GM21526 (cell line): ENCODE measurements around the gene MRTFA.

Source experiments
- ATAC-seq: cut with Tn5 transposase; IDR thresholded peaks from one replicate; pipeline ENCODE4 v1.9.1; 2021; ENCODE audit warnings: moderate library complexity; ENCODE audit not compliant: unreplicated experiment, low FRiP score

Gene MRTFA

GRCh38 chr22:40406063-40406890, 230.2 kb downstream of the MRTFA start:
- no peak for ATAC-seq

DNA sequence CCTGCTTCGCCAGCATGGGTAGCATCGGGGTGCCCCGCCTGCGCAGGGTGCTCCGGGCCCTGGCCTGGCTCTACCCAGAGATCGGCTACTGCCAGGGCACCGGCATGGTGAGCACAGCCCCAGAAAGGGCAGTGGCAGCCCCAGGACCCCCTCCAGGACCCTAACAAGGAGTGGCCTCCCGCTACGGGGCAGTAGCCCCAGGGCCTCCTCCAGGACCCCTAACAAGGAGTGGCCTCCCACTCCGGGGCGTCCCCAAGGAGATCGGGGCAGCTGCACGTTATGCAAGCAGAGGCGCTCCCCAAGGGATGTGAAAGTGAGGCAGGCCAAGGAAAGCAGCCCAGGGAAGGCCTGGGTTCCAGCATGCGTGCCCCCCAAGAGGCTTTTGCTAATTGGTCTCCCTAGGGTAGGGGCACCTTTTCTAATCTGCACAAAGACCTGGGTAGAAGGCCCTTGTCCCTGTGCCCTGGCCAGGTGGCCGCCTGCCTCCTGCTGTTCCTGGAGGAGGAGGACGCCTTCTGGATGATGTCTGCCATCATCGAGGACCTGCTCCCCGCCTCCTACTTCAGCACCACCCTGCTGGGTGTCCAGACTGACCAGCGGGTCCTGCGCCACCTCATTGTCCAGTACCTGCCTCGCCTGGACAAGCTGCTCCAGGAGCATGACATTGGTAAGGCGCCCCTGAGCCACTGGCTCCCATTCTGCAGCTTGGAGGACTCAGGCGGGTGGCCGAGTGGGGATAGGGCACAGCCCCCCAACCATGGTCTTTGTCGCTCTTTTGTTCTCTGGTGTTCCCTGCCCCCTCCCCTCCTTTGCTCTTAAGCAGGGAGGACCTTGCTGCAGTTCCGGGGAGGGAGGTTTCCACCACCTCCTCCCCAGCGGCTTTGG, 231.1 kb downstream of the MRTFA start:
- no peak for ATAC-seq

DNA sequence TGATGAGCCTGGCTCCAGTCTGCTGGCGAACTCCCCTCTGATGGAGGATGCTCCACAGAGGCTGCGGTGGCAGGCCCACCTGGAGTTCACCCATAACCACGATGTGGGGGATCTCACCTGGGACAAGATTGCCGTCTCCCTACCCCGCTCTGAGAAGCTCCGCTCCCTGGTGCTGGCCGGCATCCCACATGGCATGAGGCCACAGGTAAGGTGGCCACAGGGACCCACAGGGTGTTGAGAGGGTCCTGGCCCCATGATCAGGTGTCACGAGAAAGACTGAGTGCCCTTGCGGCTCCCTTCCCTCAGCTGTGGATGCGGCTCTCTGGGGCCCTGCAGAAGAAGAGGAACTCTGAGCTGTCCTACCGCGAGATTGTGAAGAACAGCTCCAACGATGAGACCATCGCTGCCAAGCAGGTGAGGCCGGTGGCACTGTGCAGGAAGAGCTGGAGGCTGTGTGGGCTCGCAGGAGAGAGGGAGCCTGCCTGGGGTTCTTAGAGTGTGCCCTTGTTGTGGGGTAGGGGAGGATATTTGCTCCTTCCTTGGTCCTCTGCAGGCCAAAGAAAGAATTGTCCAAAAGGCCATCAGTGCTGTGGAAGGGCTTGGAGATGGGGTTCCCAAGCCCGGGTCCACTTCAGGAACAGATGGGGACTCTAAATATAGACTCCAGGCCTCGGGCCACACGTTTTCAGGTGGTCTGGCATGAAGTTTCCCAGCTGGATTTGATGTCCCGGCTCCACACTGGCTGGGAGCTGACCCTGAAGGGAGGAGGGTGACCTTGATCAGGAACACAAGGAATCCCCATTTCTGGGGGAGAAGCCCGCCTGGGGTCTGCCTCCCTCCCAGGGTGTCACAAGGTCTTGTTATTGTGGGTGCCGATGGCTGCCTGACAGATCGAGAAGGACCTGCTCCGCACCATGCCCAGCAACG, 232.0 kb downstream of the MRTFA start:
- no peak for ATAC-seq

DNA sequence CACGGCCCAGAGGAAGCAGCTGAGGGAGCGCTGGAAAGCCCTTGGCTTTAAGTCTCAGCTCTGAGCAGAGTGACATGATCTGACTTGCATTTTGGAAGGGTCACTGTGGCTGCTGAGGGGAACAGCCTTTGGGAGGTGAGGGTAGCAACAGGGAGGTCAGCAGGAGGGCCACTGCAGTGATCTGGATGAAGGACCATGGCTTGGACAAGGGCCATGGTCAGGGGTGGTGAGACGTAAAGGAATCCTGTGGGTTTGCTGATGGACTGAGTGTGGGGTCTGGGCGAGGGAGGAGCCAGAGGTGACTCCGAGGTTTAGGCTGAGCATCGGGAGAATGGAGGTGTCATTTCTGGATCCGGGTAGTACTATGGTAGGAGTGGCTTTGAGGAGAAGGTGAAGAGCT, 232.9 kb downstream of the MRTFA start:
- no peak for ATAC-seq

DNA sequence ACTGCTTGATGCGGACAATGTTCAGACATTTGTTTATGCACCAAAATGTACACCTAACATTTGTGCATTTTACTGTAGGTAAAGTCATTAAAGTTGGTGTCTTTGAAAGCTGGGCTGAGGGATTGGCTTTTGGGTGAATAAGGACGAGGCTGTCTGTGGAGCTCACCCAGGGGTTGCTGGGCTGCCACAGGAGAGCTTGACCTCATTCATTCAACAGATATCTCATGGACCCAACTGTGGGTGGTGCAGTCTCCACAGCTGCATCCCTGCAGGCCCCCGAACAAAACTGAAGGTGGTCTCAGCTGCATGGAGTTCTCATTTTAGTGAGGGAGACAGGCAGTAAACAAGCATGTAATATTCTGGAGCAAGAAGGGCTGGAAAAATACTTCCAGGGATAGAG, 233.4 kb downstream of the MRTFA start:
- ATAC-seq = no peak

DNA sequence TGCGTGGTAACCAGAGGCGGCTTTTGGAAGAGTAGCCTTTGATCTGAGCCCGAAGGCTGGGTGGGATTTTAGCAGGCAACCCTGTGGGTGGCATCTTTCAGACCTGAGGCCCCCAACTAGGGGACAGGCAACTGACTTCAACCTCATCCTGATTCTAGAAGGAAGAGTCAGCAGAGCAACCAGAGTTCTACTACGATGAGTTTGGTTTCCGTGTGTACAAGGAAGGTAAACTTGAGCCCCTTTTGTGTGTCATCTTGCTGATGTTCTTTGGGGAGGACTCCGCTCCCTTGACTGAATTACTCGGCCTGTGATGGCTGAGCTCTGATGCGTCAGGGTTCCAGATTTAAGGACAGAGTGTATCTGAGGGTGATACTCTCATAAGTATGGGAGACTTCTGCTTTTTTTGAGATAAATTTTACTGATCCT, 234.5 kb downstream of the MRTFA start:
- no peak for ATAC-seq

DNA sequence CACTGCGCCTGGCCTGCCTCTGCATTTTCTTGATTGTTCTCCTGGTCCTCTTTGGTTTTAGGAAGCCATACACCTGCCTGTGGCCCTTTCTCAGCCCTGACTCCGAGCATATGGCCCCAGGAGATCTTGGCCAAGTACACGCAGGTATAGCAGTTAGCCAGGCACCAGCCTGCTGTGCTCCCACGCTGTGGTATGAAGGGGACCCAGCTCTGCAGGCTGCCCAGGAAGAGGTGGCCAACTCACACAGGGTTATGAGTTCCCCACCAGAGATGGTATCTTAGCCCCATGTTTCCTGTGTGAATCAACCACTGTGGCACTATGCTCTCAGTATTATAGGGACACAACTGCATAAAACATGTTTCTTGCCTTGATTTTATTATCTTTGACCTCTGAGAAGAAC, 235.0 kb downstream of the MRTFA start:
- no peak for ATAC-seq

DNA sequence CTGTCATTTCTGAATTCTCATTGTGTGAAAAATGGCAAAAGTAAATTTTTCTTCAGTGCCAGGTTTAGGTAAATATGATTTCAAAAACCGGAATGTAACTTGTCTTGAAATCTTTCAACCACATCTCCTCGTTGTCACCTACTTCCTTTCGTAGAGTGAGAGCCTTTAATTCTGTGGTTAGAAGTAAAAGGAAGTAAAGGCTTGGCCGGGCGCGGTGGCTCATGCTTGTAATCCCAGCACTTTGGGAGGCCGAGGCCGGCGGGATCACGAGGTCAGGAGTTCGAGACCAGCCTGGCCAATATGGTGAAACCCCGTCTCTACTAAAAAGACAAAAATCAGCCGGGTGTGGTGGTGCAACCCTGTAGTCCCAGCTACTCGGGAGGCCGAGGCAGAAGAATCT, 236.4 kb downstream of the MRTFA start:
- ATAC-seq = no peak

GRCh38 chr22:40399621-40400020, 236.9 kb downstream of the MRTFA start:
- no peak for ATAC-seq

DNA sequence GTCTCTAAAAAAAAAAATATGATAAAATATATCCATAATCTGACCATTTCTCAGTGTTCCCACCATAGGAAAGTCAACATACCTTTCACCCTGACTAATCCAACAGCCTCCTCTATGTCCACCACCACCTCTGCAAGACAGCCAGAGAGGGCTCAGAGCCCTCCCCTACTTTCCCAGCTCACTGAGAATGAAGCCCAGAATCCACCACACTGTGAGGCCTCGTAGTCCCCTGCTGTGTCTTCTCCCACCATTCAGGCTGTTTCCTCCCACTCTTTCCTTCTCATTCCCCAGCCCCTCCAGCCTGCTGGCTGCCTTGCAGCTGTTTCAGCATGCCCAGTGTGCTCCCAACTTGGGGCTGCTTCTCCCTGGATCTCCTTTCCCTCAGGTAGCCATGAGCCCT, 239.1 kb downstream of the MRTFA start:
- no peak for ATAC-seq

DNA sequence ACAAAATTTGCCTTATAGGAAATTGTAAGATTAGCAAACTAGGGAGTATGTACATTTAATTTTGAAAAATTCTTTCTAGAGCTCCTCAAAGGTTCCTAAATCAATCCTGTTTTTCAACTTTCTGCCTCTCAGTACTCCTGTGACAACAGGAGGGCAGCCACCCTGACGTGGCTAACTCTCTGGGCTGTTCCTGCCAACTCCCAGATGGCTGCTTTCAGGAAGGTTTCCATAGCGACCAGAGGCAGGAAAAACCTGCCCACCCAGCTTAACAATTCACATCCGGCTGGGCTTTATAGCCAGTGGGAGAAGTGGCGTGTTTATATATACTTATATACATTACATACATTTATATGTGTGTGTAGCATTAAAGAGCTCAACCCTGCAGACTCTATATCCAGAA, 239.6 kb downstream of the MRTFA start:
- ATAC-seq = no peak

DNA sequence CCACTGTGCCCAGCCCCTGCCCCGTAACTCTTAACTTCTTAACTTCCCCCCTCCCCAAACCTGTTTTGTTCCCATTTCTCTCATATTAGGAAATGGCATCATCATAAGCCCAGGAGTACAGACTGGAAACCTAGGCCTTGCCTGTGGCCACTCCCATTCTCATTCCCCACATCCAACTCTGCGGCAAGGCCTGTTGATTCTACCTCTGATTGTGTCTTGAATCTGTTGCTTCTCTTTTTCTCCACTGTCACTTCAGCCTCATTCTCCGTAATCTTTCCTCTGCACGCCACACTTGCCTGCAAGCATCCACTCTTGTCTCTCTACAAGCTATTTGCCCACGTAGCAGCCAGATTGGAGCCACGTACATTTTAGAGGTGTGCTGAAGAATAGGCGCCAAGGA, 240.9 kb downstream of the MRTFA start:
- ATAC-seq = no peak

DNA sequence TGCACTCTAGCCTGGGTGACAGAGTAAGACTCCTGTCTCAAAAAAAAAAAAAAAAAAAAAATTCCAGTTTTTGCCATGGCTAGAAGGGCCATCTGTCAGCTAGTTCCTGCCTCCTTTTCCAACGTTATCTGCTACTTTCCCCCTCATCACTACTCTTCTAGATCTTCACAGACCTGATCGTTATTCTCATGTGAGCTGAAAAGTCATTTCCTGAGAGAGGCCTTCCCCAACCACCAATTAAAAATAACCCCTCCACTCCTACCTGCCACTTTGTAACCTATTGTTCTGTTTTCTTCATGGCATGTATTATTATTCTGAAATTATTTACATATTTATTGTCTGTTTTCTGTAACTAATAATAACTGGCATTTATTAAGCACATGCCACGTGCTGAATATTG, 241.9 kb downstream of the MRTFA start:
- no peak for ATAC-seq

- ATAC-seq = no peak
Measured at GRCh38 chr22:40392618-40393017, 243.9 kb downstream of the MRTFA start.

DNA sequence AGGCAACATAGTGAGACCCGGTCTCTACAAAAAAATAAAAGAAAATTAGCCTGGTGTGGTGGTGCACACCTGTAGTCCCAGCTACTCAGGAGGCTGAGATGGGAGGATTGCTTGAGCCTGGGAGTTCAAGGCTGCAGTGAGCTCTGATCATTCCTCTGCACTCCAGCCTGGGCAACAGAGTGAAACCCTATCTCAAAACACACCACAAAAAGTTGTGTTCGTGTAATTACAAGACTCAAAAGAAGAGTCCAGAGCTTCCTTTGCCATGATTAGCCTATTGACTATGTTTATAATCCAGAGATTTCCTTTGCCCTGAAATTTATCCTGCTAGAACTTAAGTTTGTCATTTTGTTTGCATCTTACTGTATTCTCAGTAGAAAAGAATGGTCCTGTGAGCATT, 245.1 kb downstream of the MRTFA start:
- ATAC-seq = no peak

- no peak for ATAC-seq
Measured at GRCh38 chr22:40388231-40388630, 248.3 kb downstream of the MRTFA start.

DNA sequence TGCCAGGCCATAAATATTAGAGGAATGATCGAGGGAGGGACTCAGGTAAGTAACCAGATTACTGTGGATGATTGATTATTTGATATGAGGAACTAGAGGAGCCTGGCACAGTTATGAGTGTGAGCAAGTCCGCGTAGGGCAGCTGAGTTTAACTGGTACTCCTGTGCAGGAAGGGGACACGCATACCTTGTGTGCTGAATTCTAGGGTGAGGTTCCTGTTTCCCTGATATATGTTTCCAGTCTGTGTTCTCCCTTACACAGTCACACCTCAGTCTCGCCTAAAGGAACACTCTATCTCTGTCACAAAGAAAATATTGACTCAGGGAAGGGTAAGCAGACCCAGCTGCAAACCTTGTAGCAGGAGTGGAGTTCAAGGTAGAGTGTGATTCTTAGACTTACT, 248.8 kb downstream of the MRTFA start:
- no peak for ATAC-seq

GRCh38 chr22:40385036-40385782, 251.3 kb downstream of the MRTFA start:
- ATAC-seq = no peak

GRCh38 chr22:40383905-40384304, 252.6 kb downstream of the MRTFA start:
- ATAC-seq = no peak

DNA sequence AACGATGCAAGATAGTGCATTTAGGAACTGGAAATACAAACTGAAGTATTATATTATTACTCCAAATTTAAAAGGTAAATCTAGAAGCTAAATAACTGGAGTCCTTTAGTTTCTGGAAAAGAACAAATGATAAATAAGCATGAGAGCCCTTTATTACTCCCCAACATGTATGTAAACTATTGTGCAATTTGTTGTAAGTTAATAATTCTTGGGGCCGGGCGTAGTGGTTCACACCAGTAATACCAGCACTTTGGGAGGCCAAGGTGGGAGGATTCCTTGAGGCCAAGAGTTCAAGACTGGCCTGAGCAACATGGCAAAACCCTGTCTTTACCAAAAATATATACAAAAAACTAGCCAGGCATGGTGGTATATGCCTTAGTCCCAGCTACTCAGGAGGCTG, 255.1 kb downstream of the MRTFA start:
- no peak for ATAC-seq
